Inflammatory macrophage treated with lipopolysaccharide for 4 hours (primary cell): Measurements from ENCODE around the gene APOM.

Experiments used
- DNase-seq: peaks from one replicate; pipeline ENCODE4 v3.0.0-alpha.2; 2020

The APOM gene

GRCh38 chr6:31655349-31656237 lies at the start of gene APOM:
Gene APOM, plus strand, starts transcription at chr6:31655894. Its CDS starts 73 bp downstream, at chr6:31655967.
- DNase-seq, result no peak

DNA sequence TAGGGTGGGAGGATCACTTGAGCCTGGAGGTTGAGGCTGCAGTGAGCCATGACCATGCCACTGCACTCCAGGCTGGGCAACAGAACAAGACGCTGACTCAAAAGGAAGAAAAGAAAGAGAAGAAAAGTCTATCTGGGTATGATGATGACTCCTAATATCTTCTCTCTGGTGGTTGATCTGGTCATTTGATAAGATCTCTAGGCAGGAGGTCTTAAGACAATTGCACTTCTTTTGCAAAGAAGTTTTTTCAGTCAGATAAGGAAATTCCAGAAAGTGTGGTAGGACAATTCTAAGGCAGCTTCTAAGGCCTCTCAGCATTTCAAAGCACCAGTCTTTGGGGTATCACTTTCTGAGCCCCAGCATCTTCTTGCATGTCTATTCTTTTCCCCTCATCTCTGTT lies 48.4 kb upstream of the APOM start:
- no peak for DNase-seq

DNA sequence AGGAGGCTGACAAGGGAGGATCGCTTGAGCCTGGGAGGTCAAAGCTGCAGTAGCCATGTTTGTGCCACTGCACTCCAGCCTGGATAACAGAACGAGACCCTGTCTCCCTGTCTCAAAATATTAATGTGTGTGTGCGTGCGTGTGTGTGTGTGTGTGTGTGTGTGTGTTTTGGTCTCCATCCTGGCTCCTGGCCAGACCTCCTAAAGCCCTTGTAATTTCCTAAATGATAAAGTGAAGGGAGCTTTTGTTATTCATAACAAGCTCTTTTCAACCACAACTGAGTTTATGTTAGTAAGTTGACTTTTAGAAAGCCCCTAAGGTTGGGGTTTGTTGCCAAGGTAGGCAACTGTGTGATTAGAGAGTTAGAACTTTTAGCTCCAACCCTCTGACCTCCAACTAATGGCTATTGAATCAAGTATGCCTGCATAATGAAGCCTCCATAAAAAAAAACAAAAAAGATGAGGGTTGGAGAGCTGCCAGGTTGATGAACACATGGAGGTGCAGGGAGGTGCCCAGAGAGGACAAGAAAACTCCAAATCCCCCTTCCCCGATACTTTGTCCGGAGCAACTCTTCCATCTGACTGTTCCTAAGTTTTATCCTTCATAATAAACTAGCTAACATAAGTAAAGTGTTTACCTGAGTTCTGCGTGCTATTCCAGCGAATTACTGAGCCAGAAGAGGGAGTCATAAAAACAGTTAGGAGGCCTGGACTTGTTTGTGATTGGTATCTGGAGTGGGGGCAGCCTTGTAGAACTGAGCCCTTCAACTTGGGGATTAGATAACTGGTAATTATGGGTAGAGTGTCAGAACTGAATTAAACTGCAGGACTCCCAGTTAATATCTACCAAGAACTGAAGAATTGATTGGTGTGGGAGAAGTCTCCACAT lies 45.9 kb upstream of the APOM start:
- no peak for DNase-seq

DNA sequence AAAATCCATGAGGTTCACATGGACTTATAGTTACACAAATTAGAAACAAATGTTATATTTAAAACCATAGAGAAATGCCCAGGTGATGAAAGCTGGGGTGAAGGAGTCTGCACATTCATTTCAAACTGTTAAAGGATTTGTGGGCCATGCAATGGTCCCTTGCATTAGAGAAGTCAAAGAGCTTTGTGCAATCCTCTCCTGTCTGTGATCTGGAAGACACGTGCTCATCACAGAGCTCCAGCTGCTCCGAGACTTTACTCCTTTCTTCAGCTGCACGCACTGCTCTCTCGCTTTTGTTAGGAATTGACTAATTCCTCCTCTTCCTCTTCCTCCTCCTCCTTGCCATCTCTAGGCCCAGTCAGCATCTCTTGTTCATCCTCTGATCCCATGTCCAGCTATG lies 44.7 kb upstream of the APOM start:
- DNase-seq, result peak; percentile 24

- peak; percentile 79 for DNase-seq
These were observed 41.5 kb upstream of the APOM start for GRCh38 chr6:31614075-31614619.

- peak; percentile 76 for DNase-seq
These were observed 40.8 kb upstream of the APOM start, which contains the start of gene AIF1 for GRCh38 chr6:31614684-31615578. Gene AIF1, plus strand, starts transcription at chr6:31615234. Its CDS starts 96 bp downstream, at chr6:31615330.

GRCh38 chr6:31615748-31616147 lies 39.9 kb upstream of the APOM start:
- DNase-seq, result no peak

- no peak for DNase-seq
These were observed 38.7 kb upstream of the APOM start for GRCh38 chr6:31617010-31617409.

DNA sequence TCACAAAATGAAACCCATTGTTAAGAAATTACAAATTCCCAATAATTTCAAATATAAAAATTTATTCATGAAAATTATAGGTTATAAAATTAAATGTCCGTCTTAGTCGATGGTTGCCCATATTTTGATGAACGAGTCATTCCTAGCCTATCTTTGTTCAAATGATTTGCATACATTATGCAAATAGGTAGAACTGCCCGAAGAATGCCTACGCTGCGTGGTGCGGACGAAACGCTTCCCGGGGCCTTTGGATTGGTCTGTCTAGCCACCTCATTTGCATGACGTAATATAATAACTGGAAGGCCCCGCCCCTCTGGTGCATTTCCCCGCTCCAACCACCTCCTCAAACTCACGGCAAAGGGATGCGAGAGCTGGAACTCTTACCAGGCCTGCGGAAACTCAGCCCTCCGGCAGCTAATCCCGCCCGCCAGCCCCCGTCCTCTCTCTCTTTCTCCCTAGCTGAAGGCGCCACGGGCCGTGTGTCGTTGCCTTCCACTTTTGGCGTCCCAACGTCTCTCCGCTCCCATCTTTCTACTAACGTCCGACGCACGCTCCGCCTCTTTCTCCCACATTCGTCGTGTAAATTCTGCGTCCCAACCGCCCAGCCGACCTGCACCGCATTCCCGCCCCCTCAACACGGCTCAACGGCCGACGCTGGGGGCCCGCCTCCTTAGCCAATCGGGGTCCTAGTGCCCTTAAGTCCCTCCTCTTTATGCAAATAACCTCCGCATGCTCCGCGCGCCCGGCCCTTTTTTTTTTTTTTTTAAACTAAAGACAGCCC lies 35.7 kb upstream of the APOM start:
- peak; percentile 99 for DNase-seq

DNA sequence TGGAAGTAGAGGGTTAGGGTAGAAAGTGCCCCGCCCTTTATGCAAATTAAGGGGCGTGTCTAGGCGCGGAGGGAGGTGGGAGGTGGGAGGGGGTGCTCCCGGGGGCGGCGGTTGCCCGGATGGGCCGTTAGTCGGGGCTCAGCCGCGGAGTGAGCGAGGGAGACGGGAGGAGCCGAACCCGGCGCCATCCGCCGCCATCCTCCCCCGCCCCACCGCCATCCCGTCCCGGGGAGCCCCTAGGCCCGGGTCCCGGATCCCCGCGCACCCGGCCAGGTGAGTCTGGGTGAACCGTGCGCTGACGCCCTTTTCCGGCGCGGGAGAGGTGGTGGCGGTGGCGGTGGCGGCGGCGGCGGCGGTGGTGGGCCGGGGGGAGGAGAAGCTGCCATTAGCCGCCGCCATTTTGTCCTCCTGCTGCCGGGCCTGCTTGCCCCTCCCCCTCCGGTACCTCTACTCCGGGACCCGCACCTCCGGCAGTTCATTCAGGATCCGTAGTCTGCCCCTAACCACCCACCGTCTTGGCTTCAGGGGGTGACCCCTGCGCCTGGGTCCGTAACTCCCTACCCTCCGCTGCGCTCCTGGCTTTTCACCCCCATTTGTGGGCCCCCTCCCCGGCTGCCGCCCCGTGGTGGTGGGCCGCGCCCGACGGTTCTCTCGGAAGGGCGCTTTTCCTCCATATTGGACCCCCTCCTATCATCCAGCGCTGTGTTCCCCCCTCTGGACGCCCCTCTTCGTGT lies 34.9 kb upstream of the APOM start, which contains the start of gene PRRC2A:
Gene PRRC2A (plus strand): TSS at position 130 of the 734 bp plus-strand sequence. CDS start 2,075 bp downstream, outside the sequence.
- DNase-seq, result no peak

DNA sequence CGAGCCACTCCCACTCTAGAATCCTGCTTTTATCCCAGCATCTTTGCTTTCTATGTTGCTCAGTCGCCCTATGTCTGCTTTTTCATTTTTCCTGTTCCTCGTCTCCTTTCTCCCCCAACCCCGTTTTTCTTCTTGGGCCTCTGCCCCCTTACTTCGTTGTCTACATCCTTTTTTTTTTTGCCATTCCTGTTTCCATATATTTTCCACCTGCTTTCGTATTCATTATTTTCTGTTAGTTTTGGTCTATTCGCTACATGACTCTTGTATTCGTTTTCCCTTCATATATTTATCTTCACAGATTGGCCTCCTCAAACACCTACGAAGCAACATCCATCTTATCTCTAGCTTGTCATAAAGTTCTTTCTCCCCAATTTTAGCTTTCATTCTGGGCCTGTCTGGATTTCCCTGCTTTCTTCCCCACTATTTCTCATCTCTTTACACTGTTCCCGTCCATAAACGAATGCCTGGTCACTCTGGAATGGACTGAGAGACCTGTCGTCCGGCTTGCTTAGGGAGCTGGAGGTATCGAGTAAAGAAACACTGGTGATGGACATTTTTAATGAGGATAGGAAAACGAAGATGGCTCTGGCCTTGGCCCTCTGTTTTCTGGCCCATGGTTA lies 34.3 kb upstream of the APOM start:
- no peak for DNase-seq

DNA sequence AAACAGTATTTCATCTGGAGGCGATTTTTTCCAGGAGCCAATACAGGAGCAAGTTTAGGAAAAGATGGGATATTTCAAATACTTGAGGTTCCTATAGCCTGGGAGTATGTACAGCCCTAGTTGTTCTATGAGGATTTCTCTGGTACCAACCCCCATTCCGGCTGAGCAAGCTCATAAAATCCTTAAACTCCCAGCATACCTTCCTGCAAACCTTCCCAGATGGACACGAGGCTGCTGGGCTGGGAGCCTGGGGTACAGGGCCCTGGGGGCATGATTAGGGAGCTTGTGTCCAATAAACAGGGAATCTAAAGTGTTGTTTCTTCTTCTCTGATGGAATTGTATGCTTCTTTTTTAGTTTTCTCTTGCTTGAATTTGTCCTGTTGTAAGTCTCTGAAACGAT lies 33.7 kb upstream of the APOM start:
- no peak for DNase-seq

DNA sequence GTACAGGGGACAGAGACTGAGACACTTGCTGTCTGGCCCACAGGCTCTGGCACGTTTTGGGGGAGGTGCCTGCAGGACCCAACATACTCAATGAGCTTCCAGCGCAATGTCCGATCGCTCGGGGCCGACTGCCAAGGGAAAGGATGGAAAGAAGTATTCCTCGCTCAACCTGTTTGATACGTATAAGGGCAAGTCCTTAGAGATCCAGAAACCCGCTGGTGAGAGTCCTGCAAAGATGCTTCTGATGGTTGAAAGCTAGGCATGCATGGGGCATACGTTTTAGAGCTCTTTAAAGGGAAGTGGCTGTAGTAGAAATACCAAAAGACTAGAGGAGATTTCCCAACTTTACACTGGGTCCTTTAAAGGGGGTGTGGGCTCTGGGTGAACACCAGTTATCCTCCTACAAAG lies 33.0 kb upstream of the APOM start:
- peak; percentile 34 for DNase-seq

DNA sequence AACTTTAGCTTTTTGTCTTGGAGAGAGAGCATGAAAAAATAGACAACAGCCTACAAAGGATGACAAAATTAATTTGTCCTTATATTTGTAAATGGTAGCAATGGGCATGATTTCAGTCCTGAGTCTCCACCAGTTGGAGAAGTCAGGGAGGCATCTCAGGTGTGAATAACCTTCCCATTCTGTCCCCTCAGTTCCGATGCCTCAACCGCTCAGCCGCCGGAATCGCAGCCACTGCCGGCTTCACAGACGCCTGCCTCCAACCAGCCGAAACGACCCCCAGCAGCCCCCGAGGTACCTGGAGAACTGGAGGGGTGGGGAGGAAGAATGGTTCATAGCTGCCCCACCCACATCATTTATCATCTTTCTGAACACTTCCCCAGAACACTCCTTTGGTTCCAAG lies 31.6 kb upstream of the APOM start:
- DNase-seq, result no peak

- no peak for DNase-seq
These were observed 28.7 kb upstream of the APOM start for GRCh38 chr6:31626952-31627351.

DNA sequence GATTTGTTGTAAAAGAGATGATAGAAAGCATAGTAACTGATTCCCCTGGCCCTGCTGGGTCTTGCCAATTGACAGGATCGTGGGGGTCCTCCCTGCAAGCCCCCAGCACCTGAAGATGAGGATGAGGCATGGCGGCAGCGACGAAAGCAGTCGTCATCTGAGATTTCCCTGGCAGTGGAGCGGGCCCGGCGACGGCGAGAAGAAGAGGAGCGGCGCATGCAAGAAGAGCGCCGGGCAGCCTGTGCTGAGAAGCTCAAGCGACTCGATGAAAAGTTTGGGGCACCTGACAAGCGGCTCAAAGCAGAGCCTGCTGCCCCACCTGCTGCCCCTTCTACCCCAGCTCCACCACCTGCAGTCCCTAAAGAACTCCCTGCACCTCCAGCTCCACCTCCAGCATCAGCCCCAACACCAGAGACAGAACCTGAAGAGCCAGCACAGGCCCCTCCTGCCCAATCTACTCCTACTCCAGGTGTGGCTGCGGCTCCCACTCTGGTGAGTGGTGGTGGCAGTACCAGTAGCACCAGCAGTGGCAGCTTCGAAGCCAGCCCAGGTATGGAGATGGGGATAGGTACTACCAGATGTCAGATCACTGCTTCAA lies 27.9 kb upstream of the APOM start:
- DNase-seq, result no peak

- no peak for DNase-seq
These were observed 26.7 kb upstream of the APOM start for GRCh38 chr6:31629014-31629413.

DNA sequence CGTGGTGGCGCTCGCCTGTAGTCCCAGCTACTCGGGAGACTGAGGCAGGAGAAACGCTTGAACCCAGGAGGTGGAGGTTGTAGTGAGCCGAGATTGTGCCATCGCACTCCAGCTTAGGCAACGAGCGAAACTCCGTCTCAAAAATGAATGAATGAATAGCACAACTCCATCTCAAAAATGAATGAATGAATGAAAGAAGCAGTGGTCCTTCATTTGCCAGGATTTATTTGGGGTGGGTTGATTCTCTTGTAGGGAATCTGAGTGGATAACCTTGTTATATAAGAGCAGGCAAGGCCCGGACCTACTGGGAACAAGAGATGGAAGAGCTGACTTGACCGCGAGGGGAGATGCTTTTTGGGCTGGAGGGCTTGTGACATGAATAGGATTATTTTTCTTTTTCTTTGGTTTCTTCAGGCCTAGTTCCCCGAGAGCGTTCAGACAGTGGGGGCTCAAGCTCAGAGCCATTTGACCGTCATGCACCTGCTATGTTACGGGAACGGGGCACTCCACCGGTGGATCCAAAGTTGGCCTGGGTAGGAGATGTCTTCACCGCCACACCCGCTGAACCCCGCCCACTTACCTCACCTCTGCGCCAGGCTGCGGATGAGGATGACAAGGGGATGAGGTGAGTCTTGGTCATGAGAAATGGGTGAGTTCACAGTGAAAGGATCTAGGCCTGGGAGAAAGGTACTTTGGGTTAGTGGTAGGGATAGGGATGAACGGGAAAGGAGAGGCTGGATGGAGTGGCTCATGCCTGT lies 25.3 kb upstream of the APOM start:
- no peak for DNase-seq

- no peak for DNase-seq
These were observed 24.5 kb upstream of the APOM start for GRCh38 chr6:31631209-31631608.
